Measurements from ENCODE around the gene GPR32.

The GPR32 gene

GRCh38 chr19:50795664-50796073 is 25.4 kb downstream of the GPR32 start:
- Histone ChIP-seq H3K27me3 (ENCODE audit: insufficient read depth, low read length) (no peaks in the 10 kb centered on the region), H3K36me3 (ENCODE audit: control insufficient read depth in 1 of 2, insufficient read depth in 2 of 2, low read length in 2 of 2) (peaks cover 47% of the 10 kb centered on the region in 2 experiments), H3K9ac (ENCODE audit: low read length) (no peak overlapping the region), H4K8ac (ENCODE audit: low read depth, low read length) (no peak overlapping the region), H3K9me3 (ENCODE audit: insufficient read depth, low read depth, low read length) (peaks cover 2% of the 10 kb centered on the region), H3K4me3 (ENCODE audit: low read depth, low read length) (no peak overlapping the region), H3K79me1 (ENCODE audit: low read length) (no peaks in the 10 kb centered on the region), H3K4ac (ENCODE audit: low read depth, low read length) (no peak overlapping the region), H2AK5ac (ENCODE audit: low read length) (no peak overlapping the region), H2BK5ac (ENCODE audit: low read depth, low read length, poor library complexity) (no peak overlapping the region), H3K4me1 (ENCODE audit: control insufficient read depth in 1 of 2, insufficient read depth in 2 of 2, low read length in 2 of 2) (no peaks in the 10 kb centered on the region), H3K23ac (ENCODE audit: low read length) (no peak overlapping the region), H3K79me2 (ENCODE audit: control insufficient read depth, insufficient read depth, low read length, poor library complexity) (no peaks in the 10 kb centered on the region), H3K27ac (ENCODE audit: low read depth, low read length) (no peak overlapping the region), H3K14ac (ENCODE audit: low read length) (no peak overlapping the region), H3K18ac (ENCODE audit: low read length) (no peak overlapping the region), H2BK120ac (ENCODE audit: insufficient read depth, low read length, poor library complexity) (no peak overlapping the region), H4K12ac (ENCODE audit: low read depth, low read length) (no peak overlapping the region), H2BK12ac (ENCODE audit: low read length) (no peak overlapping the region), H2AFZ (ENCODE audit: insufficient read depth, low read length, poor library complexity) (no peak overlapping the region), H3K4me2 (ENCODE audit: low read length) (no peak overlapping the region), H4K91ac (ENCODE audit: low read depth, low read length) (no peak overlapping the region)
- no CpG with 5 or more reads among the region's 4 CpGs for WGBS (ENCODE audit: extremely low coverage, insufficient coverage, insufficient read length)
- no peak for DNase-seq

GRCh38 chr19:50796128-50796633 is 25.9 kb downstream of the GPR32 start:
- no peak overlapping the region for H3K14ac ChIP-seq (ENCODE audit: low read length)
- no peak overlapping the region for H3K4me2 ChIP-seq (ENCODE audit: low read length)
- no peak overlapping the region for H3K18ac ChIP-seq (ENCODE audit: low read length)
- no peak overlapping the region for H3K4me3 ChIP-seq (ENCODE audit: low read depth, low read length)
- H3K27ac ChIP-seq (ENCODE audit: low read depth, low read length): no peak overlapping the region
- H4K91ac ChIP-seq (ENCODE audit: low read depth, low read length): no peak overlapping the region
- peaks cover 49 to 50% of the 10 kb centered on the region in 2 experiments for H3K36me3 ChIP-seq (ENCODE audit: control insufficient read depth in 1 of 2, insufficient read depth in 2 of 2, low read length in 2 of 2)
- DNase-seq: no peak
- H3K4ac ChIP-seq (ENCODE audit: low read depth, low read length): no peak overlapping the region
- H3K79me1 ChIP-seq (ENCODE audit: low read length): no peaks in the 10 kb centered on the region
- H2BK12ac ChIP-seq (ENCODE audit: low read length): no peak overlapping the region
- no peak overlapping the region for H3K23ac ChIP-seq (ENCODE audit: low read length)
- no CpG with 5 or more reads among the region's 9 CpGs for WGBS (ENCODE audit: extremely low coverage, insufficient coverage, insufficient read length)
- no peak overlapping the region for H2BK5ac ChIP-seq (ENCODE audit: low read depth, low read length, poor library complexity)
- no peaks in the 10 kb centered on the region for H3K4me1 ChIP-seq (ENCODE audit: control insufficient read depth in 1 of 2, insufficient read depth in 2 of 2, low read length in 2 of 2)
- H3K9ac ChIP-seq (ENCODE audit: low read length): no peak overlapping the region
- H4K8ac ChIP-seq (ENCODE audit: low read depth, low read length): no peak overlapping the region
- no peak overlapping the region for H2BK120ac ChIP-seq (ENCODE audit: insufficient read depth, low read length, poor library complexity)
- H3K9me3 ChIP-seq (ENCODE audit: insufficient read depth, low read depth, low read length): peaks cover 2% of the 10 kb centered on the region
- H4K12ac ChIP-seq (ENCODE audit: low read depth, low read length): no peak overlapping the region
- no peak overlapping the region for H2AK5ac ChIP-seq (ENCODE audit: low read length)
- H3K27me3 ChIP-seq (ENCODE audit: insufficient read depth, low read length): no peaks in the 10 kb centered on the region
- no peak overlapping the region for H2AFZ ChIP-seq (ENCODE audit: insufficient read depth, low read length, poor library complexity)
- no peaks in the 10 kb centered on the region for H3K79me2 ChIP-seq (ENCODE audit: control insufficient read depth, insufficient read depth, low read length, poor library complexity)

GRCh38 chr19:50796634-50797428 is 26.6 kb downstream of the GPR32 start:
- H3K9ac ChIP-seq (ENCODE audit: low read length): no peak overlapping the region
- H4K91ac ChIP-seq (ENCODE audit: low read depth, low read length): no peak overlapping the region
- H3K9me3 ChIP-seq (ENCODE audit: insufficient read depth, low read depth, low read length): peaks cover 2% of the 10 kb centered on the region
- no CpG with 5 or more reads among the region's 8 CpGs for WGBS (ENCODE audit: extremely low coverage, insufficient coverage, insufficient read length)
- H3K4me2 ChIP-seq (ENCODE audit: low read length): no peak overlapping the region
- no peak overlapping the region for H3K23ac ChIP-seq (ENCODE audit: low read length)
- peaks cover 51 to 52% of the 10 kb centered on the region in 2 experiments for H3K36me3 ChIP-seq (ENCODE audit: control insufficient read depth in 1 of 2, insufficient read depth in 2 of 2, low read length in 2 of 2)
- no peak overlapping the region for H2AK5ac ChIP-seq (ENCODE audit: low read length)
- no peak overlapping the region for H3K14ac ChIP-seq (ENCODE audit: low read length)
- H3K18ac ChIP-seq (ENCODE audit: low read length): no peak overlapping the region
- H3K4me1 ChIP-seq (ENCODE audit: control insufficient read depth in 1 of 2, insufficient read depth in 2 of 2, low read length in 2 of 2): no peaks in the 10 kb centered on the region
- no peak overlapping the region for H2BK120ac ChIP-seq (ENCODE audit: insufficient read depth, low read length, poor library complexity)
- no peak overlapping the region for H3K27ac ChIP-seq (ENCODE audit: low read depth, low read length)
- H2BK5ac ChIP-seq (ENCODE audit: low read depth, low read length, poor library complexity): no peak overlapping the region
- H4K8ac ChIP-seq (ENCODE audit: low read depth, low read length): no peak overlapping the region
- no peak for DNase-seq
- no peaks in the 10 kb centered on the region for H3K79me2 ChIP-seq (ENCODE audit: control insufficient read depth, insufficient read depth, low read length, poor library complexity)
- H2BK12ac ChIP-seq (ENCODE audit: low read length): no peak overlapping the region
- H2AFZ ChIP-seq (ENCODE audit: insufficient read depth, low read length, poor library complexity): no peak overlapping the region
- no peak overlapping the region for H3K4me3 ChIP-seq (ENCODE audit: low read depth, low read length)
- H3K79me1 ChIP-seq (ENCODE audit: low read length): no peaks in the 10 kb centered on the region
- no peak overlapping the region for H4K12ac ChIP-seq (ENCODE audit: low read depth, low read length)
- no peaks in the 10 kb centered on the region for H3K27me3 ChIP-seq (ENCODE audit: insufficient read depth, low read length)
- no peak overlapping the region for H3K4ac ChIP-seq (ENCODE audit: low read depth, low read length)

- Histone ChIP-seq H3K79me2 (ENCODE audit: control insufficient read depth, insufficient read depth, low read length, poor library complexity) (peaks cover 3% of the 10 kb centered on the region), H4K8ac (ENCODE audit: low read depth, low read length) (no peak overlapping the region), H2BK12ac (ENCODE audit: low read length) (no peak overlapping the region), H3K9me3 (ENCODE audit: insufficient read depth, low read depth, low read length) (peaks cover 2% of the 10 kb centered on the region), H3K79me1 (ENCODE audit: low read length) (no peaks in the 10 kb centered on the region), H3K27me3 (ENCODE audit: insufficient read depth, low read length) (no peaks in the 10 kb centered on the region), H4K12ac (ENCODE audit: low read depth, low read length) (no peak overlapping the region), H3K4me1 (ENCODE audit: control insufficient read depth in 1 of 2, insufficient read depth in 2 of 2, low read length in 2 of 2) (no peaks in the 10 kb centered on the region), H3K18ac (ENCODE audit: low read length) (no peak overlapping the region), H3K9ac (ENCODE audit: low read length) (no peak overlapping the region), H3K36me3 (ENCODE audit: control insufficient read depth in 1 of 2, insufficient read depth in 2 of 2, low read length in 2 of 2) (peaks cover 54 to 57% of the 10 kb centered on the region in 2 experiments), H2AK5ac (ENCODE audit: low read length) (no peak overlapping the region), H3K4me3 (ENCODE audit: low read depth, low read length) (no peak overlapping the region), H3K23ac (ENCODE audit: low read length) (no peak overlapping the region), H3K27ac (ENCODE audit: low read depth, low read length) (no peak overlapping the region), H2BK5ac (ENCODE audit: low read depth, low read length, poor library complexity) (no peak overlapping the region), H3K4ac (ENCODE audit: low read depth, low read length) (no peak overlapping the region), H2AFZ (ENCODE audit: insufficient read depth, low read length, poor library complexity) (no peak overlapping the region), H4K91ac (ENCODE audit: low read depth, low read length) (no peak overlapping the region), H3K4me2 (ENCODE audit: low read length) (no peak overlapping the region), H3K14ac (ENCODE audit: low read length) (no peak overlapping the region), H2BK120ac (ENCODE audit: insufficient read depth, low read length, poor library complexity) (no peak overlapping the region)
- WGBS (ENCODE audit: extremely low coverage, insufficient coverage, insufficient read length): no CpG with 5 or more reads among the region's 7 CpGs
- no peak for DNase-seq
Observed at GRCh38 chr19:50797429-50797780, 27.1 kb downstream of the GPR32 start.

All from trophoblast cell (in vitro differentiated cells and primary cell).